GM12878 (cell line): ENCODE results near the gene CD82. TPM values are rescaled to one million over a fixed set of nuclear protein-coding genes. Genes with fewer than 3 reads are reported as not detected.

Experiments
- ATAC-seq: fragments of 200-7000 bp; cut with Tn5 transposase; 3 replicates; pipeline ENCODE4 v1.9.1; 2020; ENCODE audit warnings: mild to moderate bottlenecking, moderate library complexity
- BruUV-seq: library from RNA; stranded (reverse); fragments of 400-500 nt; replicated peaks from 2 replicates; lab custom pipeline; 2021; lab: Mats Ljungman, UMichigan
- CTCF ChIA-PET: fragments of 300-600 bp; sonication (Branson Sonifier 250); formaldehyde crosslinking; extraction: SDS; loops from one replicate; lab custom pipeline; 2021; ENCODE audit warnings: inconsistent platforms; lab: Yijun Ruan, JAX
- POLR2A ChIA-PET: fragments of 350-600 bp; formaldehyde crosslinking; extraction: SDS; loops from one replicate; lab custom pipeline; 2021; ENCODE audit warnings: inconsistent platforms; lab: Charles Lee
- RAD21 ChIA-PET: fragments of 300-600 bp; sonication (Branson Sonifier 250); formaldehyde crosslinking; loops from one replicate; lab custom pipeline; 2023; ENCODE audit warnings: antibody characterized with exemption; ENCODE audit not compliant: unreplicated experiment; lab: Charles Lee
- SMC1A ChIA-PET: fragments of 300-600 bp; sonication (Branson Sonifier 250); formaldehyde crosslinking; loops from one replicate; lab custom pipeline; 2023; ENCODE audit not compliant: unreplicated experiment, uncharacterized antibody; lab: Charles Lee
- DNase-seq: peaks from one replicate; pipeline ENCODE4 v3.0.0-alpha.2; 2011; ENCODE audit warnings: low read depth, low spot score
- FAIRE-seq: peaks from 3 replicates; lab custom pipeline; 2011; peaks lifted over from hg19 to GRCh38; lab: Jason Lieb, UNC
- H2AFZ ChIP-seq: 2 replicates; pipeline ENCODE4 v1.6.0; 2011; ENCODE audit warnings: low read depth, low read length, control low read depth; ENCODE audit not compliant: control insufficient read depth
- H3K27ac ChIP-seq: 2 replicates; pipeline ENCODE4 v1.5.1; 2011; ENCODE audit warnings: control low read depth; ENCODE audit not compliant: control insufficient read depth, insufficient read depth
- H3K27me3 ChIP-seq, 2 experiments: replicated peaks in 1 of 2; 2 replicates each; pipeline versions ENCODE4 v1.6.0 to v1.6.1; 2011; ENCODE audit warnings: low read length in 1 of 2; ENCODE audit not compliant: control insufficient read depth in 2 of 2, insufficient read depth in 2 of 2
- H3K36me3 ChIP-seq, 2 experiments: 2 replicates each; pipeline ENCODE4 v1.5.1; 2011; ENCODE audit warnings: low read length in 1 of 2; ENCODE audit not compliant: control insufficient read depth in 2 of 2, insufficient read depth in 2 of 2
- H3K4me1 ChIP-seq: 2 replicates; pipeline ENCODE4 v1.6.1; 2011; ENCODE audit warnings: mild to moderate bottlenecking, low read length, moderate library complexity, mixed read lengths; ENCODE audit not compliant: control insufficient read depth, insufficient read depth
- H3K4me2 ChIP-seq: 2 replicates; pipeline ENCODE4 v1.6.0; 2011; ENCODE audit warnings: control low read depth; ENCODE audit not compliant: control insufficient read depth, insufficient read depth
- H3K4me3 ChIP-seq: fragments of 200-600 bp; sonication (generic); 2 replicates; pipeline ENCODE4 v1.5.1; 2016
- H3K79me2 ChIP-seq: 2 replicates; pipeline ENCODE4 v1.6.0; 2011; ENCODE audit warnings: low read length; ENCODE audit not compliant: control insufficient read depth, insufficient read depth
- H3K9ac ChIP-seq: 2 replicates; pipeline ENCODE4 v1.8.0; 2011; ENCODE audit warnings: low read length, control low read depth, mixed read lengths; ENCODE audit not compliant: control insufficient read depth, insufficient read depth
- H3K9me3 ChIP-seq: replicated peaks from 3 replicates; pipeline ENCODE4 v1.5.1; 2011; ENCODE audit warnings: mild to moderate bottlenecking, low read length; ENCODE audit not compliant: control insufficient read depth, insufficient read depth
- H4K20me1 ChIP-seq: 2 replicates; pipeline ENCODE4 v1.6.0; 2011; ENCODE audit not compliant: control insufficient read depth, insufficient read depth
- JUND ChIP-seq: IDR thresholded peaks from 2 replicates; pipeline ENCODE4 v1.6.1; 2012; ENCODE audit warnings: low read depth, mild to moderate bottlenecking, low read length, improper control_type of control experiment, moderate library complexity
- MTA3 ChIP-seq: IDR thresholded peaks from 2 replicates; pipeline ENCODE4 v1.6.1; 2012; ENCODE audit warnings: low read length, inconsistent platforms, borderline replicate concordance
- MYB ChIP-seq: fragments of 150-350 bp; IDR thresholded peaks from 2 replicates; pipeline ENCODE4 v1.6.1; 2014; ENCODE audit warnings: mild to moderate bottlenecking, low read depth, low read length, borderline replicate concordance
- PML ChIP-seq: IDR thresholded peaks from 2 replicates; pipeline ENCODE4 v1.6.1; 2012; ENCODE audit warnings: low read length, inconsistent platforms
- POLR2AphosphoS5 ChIP-seq: IDR thresholded peaks from 2 replicates; pipeline ENCODE4 v1.6.1; 2011; ENCODE audit warnings: mild to moderate bottlenecking, low read length, inconsistent platforms
- WGBS: methylation state at CpG from one replicate; pipeline ENCODE4 v1.1.6; 2016; ENCODE audit warnings: low lambda C conversion rate; ENCODE audit not compliant: insufficient replicate concordance, insufficient coverage; ENCODE audit errors: missing lambda C conversion rate; 5-methylcytosine and 5-hydroxymethylcytosine counted together
- in situ Hi-C: fragments of 300-500 bp; cut with MboI; formaldehyde crosslinking; loops from 9 replicates; pipeline ENCODE4 v1.14.3; 2018; ENCODE audit warnings: mixed read lengths
- intact Hi-C: fragments of 100-400 bp; cut with micrococcal nuclease; formaldehyde crosslinking; loops from one replicate; pipeline ENCODE4 v1.14.2; 2022; ENCODE audit not compliant: unreplicated experiment
- polyA plus RNA-seq, 11 experiments: library from polyadenylated mRNA; depleted of rRNA in 4 of 11; unstranded in 6 of 11; stranded (reverse) in 5 of 11; fragments of >200 nt; fragmentation: Nextera tagmentation in 4 of 11; fragmentation: Illumina TruSeq in 1 of 11; extraction: Ambion mirVana in 4 of 11; extraction: Trizol in 1 of 11; gene quantifications; 1 replicate in 1 of 11; 2 replicates in 10 of 11; pipeline versions ENCODE4 v1.2.1 to v1.2.3, GENCODE V29; 2011 to 2016; ENCODE audit warnings: inconsistent platforms in 2 of 11, missing spikeins in 2 of 11, low read depth in 1 of 11
- total RNA-seq, 4 experiments: library from RNA; depleted of rRNA in 3 of 4; stranded (reverse); fragments of >200 nt in 3 of 4; fragmentation: Illumina TruSeq in 1 of 4; extraction: Trizol in 1 of 4; gene quantifications; 2 replicates each; pipeline versions ENCODE4 v1.2.1 to v1.2.3, GENCODE V29; 2013 to 2021

The CD82 gene
- total and polyA plus RNA-seq, 10 of the 15 experiments (the other 5 are each of a cell fraction or from before 2014, with no cell fraction given), result 5.2 to 180 (median 84.7) TPM

DNA sequence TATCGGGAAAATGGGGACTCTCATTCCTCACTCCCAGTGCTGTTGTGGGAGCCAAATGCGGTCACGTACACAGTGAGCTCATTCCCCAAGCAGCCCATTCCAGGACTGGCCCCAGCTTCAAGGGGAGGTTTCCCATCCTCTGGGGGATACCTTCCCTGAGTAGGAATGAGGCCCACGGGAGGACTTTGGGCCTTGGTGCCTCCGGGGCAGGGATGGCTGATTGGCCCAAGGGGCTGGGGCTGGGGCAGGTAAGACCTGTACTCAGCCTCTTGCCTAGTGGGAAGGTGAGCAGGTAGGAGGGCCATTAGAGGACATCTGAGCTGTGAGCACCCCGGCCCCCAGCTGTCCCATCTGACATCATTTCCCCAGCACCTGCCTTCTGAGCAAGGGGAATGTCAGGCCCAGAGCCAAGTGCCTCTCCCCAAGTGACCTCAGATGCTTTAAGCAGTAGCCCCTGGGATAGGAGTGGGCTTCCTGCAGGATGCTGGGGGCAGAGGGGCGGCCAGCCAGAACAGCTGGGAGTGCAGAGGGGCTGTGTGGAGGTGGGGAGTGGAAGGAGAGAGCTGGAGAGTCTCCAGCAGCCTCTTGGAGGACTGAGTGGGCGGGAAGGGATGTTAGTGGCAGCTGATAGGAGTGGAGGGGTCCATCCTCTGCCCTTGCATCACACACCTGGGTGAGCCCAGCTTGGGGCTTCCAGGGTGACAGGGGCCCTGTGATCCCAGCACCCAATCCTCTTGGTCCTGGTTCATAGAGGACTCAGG lies 58.4 kb downstream of the CD82 start:
- no peak for FAIRE-seq
- H3K4me2 ChIP-seq, result no peak overlapping the region
- no peak overlapping the region for H3K9ac ChIP-seq
- H2AFZ ChIP-seq, result no peak overlapping the region
- in situ Hi-C loops (loop anchor here (10.0 kb wide), 1 partner anchor 339 kb away; no protein-coding TSS in a partner anchor), intact Hi-C loops (loop anchor here (5.0 to 10.0 kb wide), 3 partner anchors 153 to 529 kb away; partner anchors contain the start of gene EXT2)
- H3K79me2 ChIP-seq, result no peaks in the 10 kb centered on the region
- CTCF ChIA-PET, result interaction anchor here (1.1 to 5.6 kb wide), 3 partner anchors 66 to 153 kb away, joined by 3 to 60 read pairs (median 3); no protein-coding TSS in a partner anchor
- no peaks in the 10 kb centered on the region for H3K27me3 ChIP-seq
- no peak overlapping the region for H3K27ac ChIP-seq
- WGBS, result 77% methylated on average over 7 of the region's 8 CpGs
- peak; percentile 25; the same call in 1 of the 2 replicates for TF ChIP-seq MTA3
- TF ChIP-seq MYB, result no peak
- peak; percentile 43 for TF ChIP-seq POLR2AphosphoS5
- no peak for TF ChIP-seq PML
- no peak for TF ChIP-seq JUND
- SMC1A ChIA-PET, result interaction anchor here (1.1 kb wide), 1 partner anchor 11 kb away, joined by 3 read pairs; no protein-coding TSS in a partner anchor
- no peak; the same call in 2 of the 3 replicates for ATAC-seq
- H3K4me3 ChIP-seq, result no peak overlapping the region
- H3K36me3 ChIP-seq, result peaks cover 0 to 8% of the 10 kb centered on the region in 2 experiments; a peak in 2 of 4 replicates
- H3K9me3 ChIP-seq, result peaks cover 3% of the 10 kb centered on the region; the same call in 2 of the 3 replicates
- RAD21 ChIA-PET, result interaction anchor here (2.2 kb wide), 1 partner anchor 67 kb away, joined by 6 read pairs; no protein-coding TSS in a partner anchor
- no TSS peak for BruUV-seq
- H3K4me1 ChIP-seq, result peaks cover 12% of the 10 kb centered on the region
- DNase-seq, result no peak
- H4K20me1 ChIP-seq, result no peaks in the 10 kb centered on the region
- POLR2A ChIA-PET, result interaction anchor here (1.0 kb wide), 2 partner anchors 12 to 102 kb away, joined by 3 read pairs; no protein-coding TSS in a partner anchor
